Gastrocnemius medialis (tissue), 4 donors: ENCODE data around the gene OMP. TPM values are rescaled to one million over a fixed set of nuclear protein-coding genes. Genes with fewer than 3 reads are reported as not detected.

ENCODE experiments used
- ATAC-seq, 2 donors: fragments of 150-250 bp; one replicate each; pipeline ENCODE4 v1.9.1; 2016
- DNase-seq, 2 donors: peaks; one replicate each; pipeline ENCODE4 v3.0.0-alpha.2; 2019
- H3K27ac ChIP-seq, 4 donors: fragments of 200-600 bp; sonication (generic); 1 replicate in 1 of 4; 2 replicates in 3 of 4; pipeline ENCODE4 v1.5.1; 2016 to 2018; ENCODE audit warnings: mild to moderate bottlenecking in 2 of 4, moderate library complexity in 1 of 4
- H3K27me3 ChIP-seq, 3 donors: fragments of 200-600 bp; sonication (generic) in 2 of 3; 1 replicate in 1 of 3; 2 replicates in 2 of 3; pipeline versions ENCODE4 v1.5.1 to v1.6.0; 2016 to 2019; ENCODE audit warnings: mild to moderate bottlenecking in 1 of 3, moderate library complexity in 1 of 3
- H3K36me3 ChIP-seq, 2 donors: fragments of 200-600 bp; sonication (generic) in 1 of 2; one replicate each; pipeline ENCODE4 v1.5.1; 2017 to 2018
- H3K4me1 ChIP-seq, 2 donors: fragments of 200-600 bp; sonication (generic) in 1 of 2; one replicate each; pipeline ENCODE4 v1.5.1; 2016 to 2017; ENCODE audit warnings: mild to moderate bottlenecking in 2 of 2
- H3K4me3 ChIP-seq, 4 donors: fragments of 200-600 bp; sonication (generic) in 3 of 4; 1 replicate in 1 of 4; 2 replicates in 3 of 4; pipeline ENCODE4 v1.5.1; 2016 to 2019; ENCODE audit warnings: mild to moderate bottlenecking in 2 of 4
- H3K9me3 ChIP-seq, 3 donors: fragments of 200-600 bp; sonication (generic) in 2 of 3; 1 replicate in 1 of 3; 2 replicates in 2 of 3; pipeline ENCODE4 v1.5.1; 2016 to 2019
- POLR2A ChIP-seq, 2 donors: fragments of 450-650 bp; IDR thresholded peaks; one replicate each; pipeline ENCODE4 v1.6.1; 2017; ENCODE audit warnings: antibody characterized with exemption in 2 of 2, mild to moderate bottlenecking in 2 of 2, moderate library complexity in 2 of 2
- in situ Hi-C, 4 donors: fragments of 200-750 bp; cut with MboI; loops; one replicate each; pipeline versions ENCODE4 v1.15.0 to v1.8.0; 2017; ENCODE audit warnings: low sequenced_read_pairs in 4 of 4
- intact Hi-C: fragments of 100-400 bp; cut with DNase I; formaldehyde crosslinking; loops from one replicate; pipeline ENCODE4 v1.15.1; 2023; ENCODE audit warnings: low total_unique reads
- total RNA-seq, 4 donors: library from RNA; depleted of rRNA; stranded (reverse); fragments of >200 nt; gene quantifications; one replicate each; pipeline versions ENCODE4 v1.1.0 to v1.2.3, GENCODE V29; 2016
- TF ChIP-seq, protein P1 (sequence below), 5 experiments: fragments of 450-650 bp in 3 of 5; fragments of 200-600 bp in 2 of 5; sonication (generic) in 2 of 5; IDR thresholded peaks in 4 of 5; conservative IDR thresholded peaks in 1 of 5; 1 replicate in 4 of 5; 2 replicates in 1 of 5; pipeline ENCODE4 v1.5.1; 2016 to 2019; ENCODE audit warnings: antibody characterized with exemption in 5 of 5, mild to moderate bottlenecking in 3 of 5, moderate library complexity in 3 of 5

Gene OMP
- total RNA-seq, 4 donors from 2014 or later = not detected

DNA sequence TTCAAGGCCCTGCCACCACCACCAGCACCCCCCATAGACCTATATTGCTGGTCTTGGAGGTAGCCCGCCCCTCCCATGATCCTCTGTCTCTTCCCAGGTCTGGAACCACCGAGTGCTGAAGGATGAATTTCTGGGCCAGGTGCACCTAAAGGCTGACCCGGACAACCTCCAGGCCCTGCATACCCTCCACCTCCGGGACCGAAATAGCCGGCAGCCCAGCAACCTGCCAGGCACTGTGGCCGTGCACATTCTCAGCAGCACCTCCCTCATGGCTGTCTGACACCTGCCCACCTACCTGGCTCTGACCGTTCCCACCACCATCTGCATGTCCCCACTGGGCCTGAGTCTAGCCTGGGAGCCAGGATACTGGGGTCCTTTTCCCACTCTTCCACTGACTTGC, 21.0 kb downstream of the OMP start:
- intact Hi-C loops = loop anchor here (10.0 kb wide), 1 partner anchor 351 kb away; the partner anchor contains the start of gene PAK1
- Histone ChIP-seq H3K27me3 (no peaks in the 10 kb centered on the region), H3K9me3 (no peaks in the 10 kb centered on the region), H3K4me3 (no peak overlapping the region), H3K4me1 (peaks cover 3 to 10% of the 10 kb centered on the region in 2 donors), H3K27ac (no peak overlapping the region), H3K36me3 (no peaks in the 10 kb centered on the region)
- TF ChIP-seq, protein P1, sequence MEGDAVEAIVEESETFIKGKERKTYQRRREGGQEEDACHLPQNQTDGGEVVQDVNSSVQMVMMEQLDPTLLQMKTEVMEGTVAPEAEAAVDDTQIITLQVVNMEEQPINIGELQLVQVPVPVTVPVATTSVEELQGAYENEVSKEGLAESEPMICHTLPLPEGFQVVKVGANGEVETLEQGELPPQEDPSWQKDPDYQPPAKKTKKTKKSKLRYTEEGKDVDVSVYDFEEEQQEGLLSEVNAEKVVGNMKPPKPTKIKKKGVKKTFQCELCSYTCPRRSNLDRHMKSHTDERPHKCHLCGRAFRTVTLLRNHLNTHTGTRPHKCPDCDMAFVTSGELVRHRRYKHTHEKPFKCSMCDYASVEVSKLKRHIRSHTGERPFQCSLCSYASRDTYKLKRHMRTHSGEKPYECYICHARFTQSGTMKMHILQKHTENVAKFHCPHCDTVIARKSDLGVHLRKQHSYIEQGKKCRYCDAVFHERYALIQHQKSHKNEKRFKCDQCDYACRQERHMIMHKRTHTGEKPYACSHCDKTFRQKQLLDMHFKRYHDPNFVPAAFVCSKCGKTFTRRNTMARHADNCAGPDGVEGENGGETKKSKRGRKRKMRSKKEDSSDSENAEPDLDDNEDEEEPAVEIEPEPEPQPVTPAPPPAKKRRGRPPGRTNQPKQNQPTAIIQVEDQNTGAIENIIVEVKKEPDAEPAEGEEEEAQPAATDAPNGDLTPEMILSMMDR (IDR thresholded peaks at IDR 0.05 in 4 of 5, conservative IDR thresholded peaks at IDR 0.05 in 1 of 5) = no peak
- no peak for TF ChIP-seq POLR2A (IDR thresholded peaks at IDR 0.05)
- no peak for ATAC-seq
- in situ Hi-C loops = loop anchor here in 2 of 4 donors (10.0 kb wide), 2 partner anchors 61 to 71 kb away; no protein-coding TSS in a partner anchor
- DNase-seq = no peak

DNA sequence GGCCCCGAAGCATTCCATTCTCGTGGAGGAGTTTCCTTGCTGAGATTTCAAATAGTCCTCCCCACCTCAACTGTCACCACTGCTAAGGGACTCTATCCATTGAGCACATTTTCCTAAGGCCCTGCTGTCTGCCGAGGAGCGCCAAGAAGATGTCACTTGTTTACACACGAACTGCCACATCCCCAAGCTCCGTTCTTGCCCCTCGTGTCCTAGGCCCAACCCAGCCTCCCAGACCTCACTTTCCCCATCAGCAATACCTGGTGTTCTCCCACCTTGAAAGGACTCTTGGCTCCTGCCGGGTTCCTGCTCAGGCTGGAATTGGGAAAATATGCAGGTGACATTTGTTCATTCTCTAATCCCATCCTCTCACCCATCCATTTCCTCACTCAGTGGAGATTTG, 21.4 kb downstream of the OMP start:
- ATAC-seq = no peak
- Histone ChIP-seq H3K9me3 (no peaks in the 10 kb centered on the region), H3K4me1 (peaks cover 3 to 10% of the 10 kb centered on the region in 2 donors), H3K27me3 (no peaks in the 10 kb centered on the region), H3K36me3 (no peaks in the 10 kb centered on the region), H3K4me3 (no peak overlapping the region), H3K27ac (no peak overlapping the region)
- intact Hi-C loops (loop anchor here (10.0 kb wide), 1 partner anchor 351 kb away; the partner anchor contains the start of gene PAK1), in situ Hi-C loops (loop anchor here in 2 of 4 donors (10.0 kb wide), 2 partner anchors 61 to 71 kb away; no protein-coding TSS in a partner anchor)
- TF ChIP-seq, protein P1 (IDR thresholded peaks at IDR 0.05 in 4 of 5, conservative IDR thresholded peaks at IDR 0.05 in 1 of 5) = no peak
- no peak for TF ChIP-seq POLR2A (IDR thresholded peaks at IDR 0.05)
- DNase-seq = no peak

DNA sequence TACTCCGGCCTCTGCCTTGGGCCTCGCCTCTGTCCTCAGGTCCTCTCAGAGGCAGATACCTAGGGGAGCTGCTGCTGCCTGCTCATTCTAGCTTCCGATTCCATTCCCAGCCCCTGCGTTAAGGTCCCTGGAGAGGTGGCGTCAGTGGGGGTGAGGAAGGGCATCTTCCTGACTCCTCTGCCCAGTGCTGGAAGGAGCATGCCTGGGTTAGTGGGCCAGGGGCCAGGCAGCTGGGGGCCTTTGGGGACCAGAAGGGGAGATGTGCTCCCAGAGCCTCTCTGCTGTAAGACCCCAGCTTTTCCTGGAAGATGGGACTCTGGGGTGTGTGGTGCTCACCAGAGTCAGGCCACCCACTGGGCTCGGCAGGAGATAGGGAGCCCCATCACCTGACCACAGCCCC, 21.8 kb downstream of the OMP start:
- Histone ChIP-seq H3K36me3 (no peaks in the 10 kb centered on the region), H3K4me3 (no peak overlapping the region), H3K27ac (no peak overlapping the region), H3K4me1 (peaks cover 3 to 6% of the 10 kb centered on the region in 2 donors), H3K27me3 (no peaks in the 10 kb centered on the region), H3K9me3 (no peaks in the 10 kb centered on the region)
- intact Hi-C loops = loop anchor here (10.0 kb wide), 1 partner anchor 350 kb away; the partner anchor contains the start of gene PAK1
- TF ChIP-seq, protein P1 (IDR thresholded peaks at IDR 0.05 in 4 of 5, conservative IDR thresholded peaks at IDR 0.05 in 1 of 5) = no peak
- in situ Hi-C loops = loop anchor here in 2 of 4 donors (10.0 kb wide), 2 partner anchors 60 to 70 kb away; no protein-coding TSS in a partner anchor
- no peak for ATAC-seq
- DNase-seq = no peak

DNA sequence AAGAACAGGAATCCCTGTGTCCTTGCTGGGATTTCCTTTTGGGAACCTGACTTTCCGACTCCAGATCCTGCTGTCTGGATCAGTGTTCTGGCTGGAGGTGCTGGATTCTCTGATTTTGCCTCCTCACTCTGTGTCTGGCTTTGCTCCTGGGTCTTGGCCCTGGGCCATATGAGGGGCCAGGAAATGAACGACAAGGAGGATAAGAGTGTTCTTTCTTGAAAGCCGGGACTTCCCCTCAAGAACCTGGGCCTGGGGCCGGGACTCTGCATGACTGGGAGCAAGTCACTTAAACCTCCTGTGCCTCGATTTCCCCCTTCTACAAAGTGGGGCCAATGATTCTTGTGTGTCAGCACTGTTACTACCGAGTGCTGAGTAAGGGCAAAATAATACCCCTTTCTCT, 22.6 kb downstream of the OMP start:
- intact Hi-C loops (loop anchor here (10.0 kb wide), 1 partner anchor 350 kb away; the partner anchor contains the start of gene PAK1), in situ Hi-C loops (loop anchor here (5.0 to 10.0 kb wide), 3 partner anchors 60 to 70 kb away; no protein-coding TSS in a partner anchor)
- ATAC-seq (no peak), DNase-seq (no peak)
- Histone ChIP-seq H3K4me3 (no peak overlapping the region), H3K27ac (no peak overlapping the region), H3K27me3 (no peaks in the 10 kb centered on the region), H3K4me1 (peaks cover 0 to 3% of the 10 kb centered on the region in 2 donors), H3K9me3 (no peaks in the 10 kb centered on the region), H3K36me3 (no peaks in the 10 kb centered on the region)
- TF ChIP-seq, protein P1 (IDR thresholded peaks at IDR 0.05 in 4 of 5, conservative IDR thresholded peaks at IDR 0.05 in 1 of 5) = no peak
- TF ChIP-seq POLR2A (IDR thresholded peaks at IDR 0.05) = no peak
